Measurements from ENCODE around the gene PTPA. TPM values are rescaled to one million over a fixed set of nuclear protein-coding genes. Genes with fewer than 3 reads are reported as not detected.

Gene PTPA
- total and polyA plus RNA-seq, 2 donors (not counting 3 experiments of a cell fraction or from before 2014, with no cell fraction given) = 97.7 to 121 TPM

- Histone ChIP-seq H3K27ac (ENCODE audit: insufficient read depth, low read depth, low read length) (no peak overlapping the region), H3K4me1 (ENCODE audit: control insufficient read depth, extremely low read depth, insufficient read depth, low read length) (no peaks in the 10 kb centered on the region), H3K4me2 (ENCODE audit: insufficient read depth, low read length) (no peak overlapping the region), H4K20me1 (replicated peaks; ENCODE audit: control insufficient read depth, extremely low read depth, insufficient read depth, low read length) (no peaks in the 10 kb centered on the region), H3K79me2 (ENCODE audit: control insufficient read depth, insufficient read depth, low read length) (no peaks in the 10 kb centered on the region), H3K9ac (replicated peaks; ENCODE audit: extremely low read depth, insufficient read depth, low read length) (no peak overlapping the region), H2AFZ (ENCODE audit: low read depth, low read length) (no peak overlapping the region), H3K4me3 (replicated peaks in 1 of 3; ENCODE audit: insufficient read depth in 1 of 3, low read depth in 1 of 3, low read length in 3 of 3) (no peak overlapping the region), H3K9me1 (replicated peaks; ENCODE audit: control insufficient read depth, extremely low read depth, insufficient read depth, low read length) (no peaks in the 10 kb centered on the region), H3K27me3 (ENCODE audit: control insufficient read depth in 2 of 2, insufficient read depth in 2 of 2, low read length in 2 of 2) (no peaks in the 10 kb centered on the region), H3K36me3 (ENCODE audit: control insufficient read depth in 2 of 2, extremely low read depth in 1 of 2, insufficient read depth in 2 of 2, low read length in 2 of 2) (peaks cover 0 to 2% of the 10 kb centered on the region in 2 experiments), H3K9me3 (replicated peaks; ENCODE audit: control insufficient read depth, insufficient read depth, low read length) (no peaks in the 10 kb centered on the region)
- intact Hi-C loops (cut with micrococcal nuclease) = no loop called here
- BruUV-seq (replicated peaks) = TSS peak; percentile 30
- FAIRE-seq (no peak), DNase-seq (ENCODE audit: low read depth, low spot score) (no peak)
- ChIA-PET POLR2A (no interaction called here), CTCF (interaction anchor here (1.7 kb wide), 1 partner anchor 8 kb away, joined by 8 read pairs; no protein-coding TSS in a partner anchor)
- no peak for TF ChIP-seq MAX (IDR thresholded peaks at IDR 0.05; ENCODE audit: insufficient read depth, insufficient read length)
- TF ChIP-seq FOS (IDR thresholded peaks at IDR 0.05; ENCODE audit: borderline replicate concordance, insufficient read depth, low read length) = no peak
- TF ChIP-seq GATA2 (IDR thresholded peaks at IDR 0.05; ENCODE audit: insufficient read depth, insufficient read length, low read depth, low read length) = no peak
- TF ChIP-seq POLR2A (IDR thresholded peaks at IDR 0.05; ENCODE audit: low read depth, low read length) = no peak
- no peak for TF ChIP-seq EZH2 (IDR thresholded peaks at IDR 0.05; ENCODE audit: borderline replicate concordance, low read depth, low read length, severe bottlenecking)
- no peak for TF ChIP-seq CTCF (IDR thresholded peaks at IDR 0.05; ENCODE audit: extremely low read depth in 1 of 2, insufficient read depth in 1 of 2, low read depth in 1 of 2, low read length in 2 of 2)
- no peak for TF ChIP-seq JUN (IDR thresholded peaks at IDR 0.05; ENCODE audit: borderline replicate concordance, insufficient read depth, insufficient read length, low read depth)
- no peak for TF ChIP-seq POLR2AphosphoS5 (IDR thresholded peaks at IDR 0.05; ENCODE audit: insufficient read depth, low read depth, low read length)
- no peak for TF ChIP-seq MYC (IDR thresholded peaks at IDR 0.05; ENCODE audit: low read depth, low read length)
- dilution Hi-C loops (cut with MboI; ENCODE audit: extremely low pct_ligation_motif_present, low sequenced_read_pairs) = no loop called here
Observed at GRCh38 chr9:129095170-129095667, 16.0 kb upstream of the PTPA start.

Measured in endothelial cell of umbilical vein (primary cell).